HepG2 (cell line): ENCODE data around the gene NDUFS5. TPM values are rescaled to one million over a fixed set of nuclear protein-coding genes. Genes with fewer than 3 reads are reported as not detected.

Source experiments
- ATAC-seq: fragments of 200-7000 bp; cut with Tn5 transposase; 3 replicates; pipeline ENCODE4 v1.9.1; 2020; ENCODE audit warnings: mild to moderate bottlenecking, moderate library complexity
- BruUV-seq: library from RNA; stranded (reverse); fragments of 400-500 nt; replicated peaks from 2 replicates; lab custom pipeline; 2021; lab: Mats Ljungman, UMichigan
- CTCF ChIA-PET: fragments of 300-600 bp; formaldehyde crosslinking; extraction: SDS; loops from one replicate; lab custom pipeline; 2021; ENCODE audit warnings: low total read pairs, inconsistent platforms, low intra/inter-chr PET ratio; lab: Yijun Ruan, JAX
- POLR2A ChIA-PET: fragments of 350-600 bp; sonication (Branson Sonifier 250); formaldehyde crosslinking; loops from one replicate; lab custom pipeline; 2020; ENCODE audit warnings: antibody characterized with exemption, inconsistent platforms; lab: Yijun Ruan, JAX
- DNase-seq: peaks from one replicate; pipeline ENCODE4 v3.0.0-alpha.2; 2015; ENCODE audit warnings: low spot score
- FAIRE-seq: peaks from 3 replicates; lab custom pipeline; 2011; peaks lifted over from hg19 to GRCh38; lab: Jason Lieb, UNC
- H2AFZ ChIP-seq: one replicate; pipeline ENCODE4 v1.6.1; 2011; ENCODE audit warnings: low read length, inconsistent platforms
- H3K27ac ChIP-seq: fragments of 300-600 bp; 3 replicates; pipeline ENCODE4 v1.8.0; 2011; ENCODE audit warnings: mixed run types, mild to moderate bottlenecking, mixed read lengths, low read length, inconsistent platforms; ENCODE audit not compliant: insufficient read depth; ENCODE audit errors: extremely low read length
- H3K27me3 ChIP-seq, 2 experiments: fragments of 200-600 bp in 1 of 2; 2 replicates in 1 of 2; 3 replicates in 1 of 2; pipeline versions ENCODE4 v1.6.0 to v1.8.0; 2011; ENCODE audit warnings: low read length in 2 of 2, mild to moderate bottlenecking in 2 of 2, moderate library complexity in 2 of 2, inconsistent platforms in 1 of 2; ENCODE audit not compliant: insufficient read depth in 2 of 2, control insufficient read depth in 1 of 2
- H3K36me3 ChIP-seq, 2 experiments: fragments of 200-600 bp in 1 of 2; replicated peaks in 1 of 2; 2 replicates in 1 of 2; 3 replicates in 1 of 2; pipeline versions ENCODE4 v1.5.1 to v1.8.0; 2011; ENCODE audit warnings: low read length in 2 of 2, inconsistent platforms in 1 of 2; ENCODE audit not compliant: insufficient read depth in 2 of 2, control insufficient read depth in 1 of 2
- H3K4me1 ChIP-seq: 2 replicates; pipeline ENCODE4 v1.5.1; 2012; ENCODE audit warnings: low read length, inconsistent platforms; ENCODE audit not compliant: insufficient read depth
- H3K4me2 ChIP-seq: 2 replicates; pipeline ENCODE4 v1.6.0; 2011; ENCODE audit warnings: low read depth, low read length, inconsistent platforms
- H3K4me3 ChIP-seq, 3 experiments: fragments of 200-600 bp in 1 of 3; sonication (generic), shearing (Covaris generic) in 1 of 3; replicated peaks in 1 of 3; 2 replicates each; pipeline ENCODE4 v1.5.1; 2011 to 2016; ENCODE audit warnings: low read length in 3 of 3, inconsistent platforms in 2 of 3, low read depth in 2 of 3, mild to moderate bottlenecking in 2 of 3, control low read depth in 1 of 3, mixed read lengths in 1 of 3; ENCODE audit not compliant: insufficient read depth in 1 of 3
- H3K79me2 ChIP-seq: one replicate; pipeline ENCODE4 v1.6.1; 2011; ENCODE audit warnings: low read length, inconsistent platforms; ENCODE audit not compliant: insufficient read depth
- H3K9ac ChIP-seq: 2 replicates; pipeline ENCODE4 v1.6.0; 2011; ENCODE audit warnings: mild to moderate bottlenecking, low read depth, low read length, inconsistent platforms; ENCODE audit not compliant: insufficient read depth
- H3K9me3 ChIP-seq: 2 replicates; pipeline ENCODE4 v1.5.1; 2012; ENCODE audit warnings: mild to moderate bottlenecking, low read length
- H4K20me1 ChIP-seq: 2 replicates; pipeline ENCODE4 v1.6.0; 2011; ENCODE audit warnings: inconsistent platforms, mild to moderate bottlenecking, low read length, moderate library complexity; ENCODE audit not compliant: insufficient read depth
- CCAR2 ChIP-seq: fragments of 200-400 bp; formaldehyde crosslinking; optimal IDR thresholded peaks from 2 replicates; pipeline ENCODE3; 2018; ENCODE audit warnings: low read depth, mild to moderate bottlenecking, low read length, moderate library complexity
- CENPT ChIP-seq: sonication (generic); formaldehyde crosslinking; IDR thresholded peaks from 2 replicates; pipeline ENCODE4 v1.8.0; 2022; ENCODE audit warnings: low read depth, mild to moderate bottlenecking, moderate library complexity, missing genetic modification reagents
- EHMT2 ChIP-seq: fragments of 200-600 bp; sonication (generic); IDR thresholded peaks from 2 replicates; pipeline ENCODE4 v1.7.0; 2017; ENCODE audit warnings: antibody characterized with exemption, low read depth, low read length, borderline replicate concordance
- PHF20 ChIP-seq: sonication (generic); formaldehyde crosslinking; IDR thresholded peaks from 2 replicates; pipeline ENCODE4 v1.5.0; 2020; ENCODE audit warnings: mild to moderate bottlenecking, missing genetic modification reagents
- POLR2G ChIP-seq: fragments of 200-400 bp; formaldehyde crosslinking; IDR thresholded peaks from 2 replicates; pipeline ENCODE4 v1.6.1; 2018; ENCODE audit warnings: mild to moderate bottlenecking, low read depth, low read length, moderate library complexity
- RBFOX2 ChIP-seq: fragments of 200-400 bp; formaldehyde crosslinking; IDR thresholded peaks from 2 replicates; pipeline ENCODE4 v1.6.1; 2017; ENCODE audit warnings: low read depth, mild to moderate bottlenecking, low read length
- SMAD1 ChIP-seq: sonication (generic); formaldehyde crosslinking; IDR thresholded peaks from 2 replicates; pipeline ENCODE4 v1.4.0; 2020; ENCODE audit warnings: missing genetic modification reagents, low read depth, mild to moderate bottlenecking, borderline replicate concordance
- TBX3 ChIP-seq: fragments of 450-650 bp; IDR thresholded peaks from 2 replicates; pipeline ENCODE4 v1.6.1; 2017; ENCODE audit warnings: antibody characterized with exemption, mild to moderate bottlenecking, inconsistent platforms, borderline replicate concordance
- ZNF891 ChIP-seq: sonication (generic); formaldehyde crosslinking; IDR thresholded peaks from 2 replicates; pipeline ENCODE4 v1.5.0; 2020; ENCODE audit warnings: mild to moderate bottlenecking, missing genetic modification reagents
- WGBS: methylation state at CpG from one replicate; pipeline ENCODE4 v1.1.6; 2017; ENCODE audit warnings: low lambda C conversion rate; 5-methylcytosine and 5-hydroxymethylcytosine counted together
- in situ Hi-C: cut with HindIII; loops from 2 replicates; pipeline ENCODE4 v1.10.0; 2017; ENCODE audit warnings: low pct_unique_long_range_greater_than_20kb; ENCODE audit not compliant: extremely low pct_ligation_motif_present
- intact Hi-C: fragments of 100-400 bp; cut with micrococcal nuclease; formaldehyde crosslinking; loops from one replicate; pipeline ENCODE4 v1.10.0; 2022; ENCODE audit not compliant: unreplicated experiment
- polyA plus RNA-seq, 8 experiments: library from polyadenylated mRNA; depleted of rRNA in 3 of 8; stranded (reverse) in 7 of 8; unstranded in 1 of 8; fragments of >200 nt; fragmentation: Illumina TruSeq in 4 of 8; extraction: Trizol in 4 of 8; gene quantifications; 2 replicates each; pipeline versions ENCODE4 v1.2.1 to v1.2.3, GENCODE V29; 2011 to 2016; ENCODE audit warnings: low read depth in 4 of 8, missing spikeins in 1 of 8, mixed read lengths in 1 of 8; ENCODE audit not compliant: insufficient read depth in 1 of 8
- total RNA-seq, 5 experiments: library from RNA; depleted of rRNA; stranded (reverse); fragments of >200 nt; fragmentation: Illumina TruSeq; extraction: Trizol; gene quantifications; 2 replicates each; pipeline ENCODE4 v1.2.3, GENCODE V29; 2016; ENCODE audit warnings: low read depth in 1 of 5
- TF ChIP-seq, protein P1 (sequence below): sonication (generic); formaldehyde crosslinking; IDR thresholded peaks from 2 replicates; pipeline ENCODE4 v1.4.0; 2020; ENCODE audit warnings: mild to moderate bottlenecking, missing genetic modification reagents

The NDUFS5 gene
- total and polyA plus RNA-seq, 2 of the 13 experiments (the other 11 are each of a cell fraction or from before 2014, with no cell fraction given): 263 to 466 TPM

DNA sequence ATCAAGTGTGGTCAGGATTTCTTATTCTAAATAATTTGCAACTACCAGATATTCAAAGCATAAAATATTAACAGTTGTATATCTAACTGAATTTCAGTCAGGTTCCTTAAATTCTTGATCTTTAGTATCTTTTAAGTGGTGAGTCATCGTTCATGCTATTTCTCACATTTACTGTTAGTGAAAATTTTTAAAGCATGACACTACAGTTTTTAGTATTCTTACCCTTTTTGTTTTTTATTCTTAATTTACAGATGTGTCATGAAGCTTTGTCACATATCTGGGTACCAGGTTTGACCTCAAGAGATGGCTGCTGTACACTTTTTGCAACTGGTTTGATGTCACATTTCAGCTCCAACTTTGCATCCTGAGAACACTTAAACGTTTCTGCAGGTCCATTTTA is 22.4 kb upstream of the NDUFS5 start:
- Histone ChIP-seq H2AFZ (no peak overlapping the region), H3K4me2 (no peak overlapping the region), H4K20me1 (peaks cover 12% of the 10 kb centered on the region; the same call in 1 of the 2 replicates), H3K27me3 (no peaks in the 10 kb centered on the region), H3K9me3 (no peaks in the 10 kb centered on the region), H3K36me3 (peaks cover 16 to 69% of the 10 kb centered on the region in 2 experiments), H3K27ac (no peak overlapping the region), H3K9ac (no peak overlapping the region), H3K79me2 (peaks cover 9% of the 10 kb centered on the region), H3K4me3 (no peak overlapping the region), H3K4me1 (peaks cover 31% of the 10 kb centered on the region)
- intact Hi-C loops: no loop called here
- in situ Hi-C loops: no loop called here
- TF ChIP-seq SMAD1 (CRISPR knock-in tag) (no peak), CCAR2 (no peak), EHMT2 (no peak), RBFOX2 (0 out of 2 replicates have a peak, but pooled peaks have one; percentile 2), ZNF891 (CRISPR knock-in tag) (no peak), PHF20 (CRISPR knock-in tag) (no peak), TBX3 (no peak)
- no peak for ATAC-seq
- 96% methylated on average over 2 of the region's 2 CpGs for WGBS
- CTCF ChIA-PET: no interaction called here
- no peak for DNase-seq
- FAIRE-seq: no peak
- POLR2A ChIA-PET: no interaction called here
- no TSS peak for BruUV-seq

DNA sequence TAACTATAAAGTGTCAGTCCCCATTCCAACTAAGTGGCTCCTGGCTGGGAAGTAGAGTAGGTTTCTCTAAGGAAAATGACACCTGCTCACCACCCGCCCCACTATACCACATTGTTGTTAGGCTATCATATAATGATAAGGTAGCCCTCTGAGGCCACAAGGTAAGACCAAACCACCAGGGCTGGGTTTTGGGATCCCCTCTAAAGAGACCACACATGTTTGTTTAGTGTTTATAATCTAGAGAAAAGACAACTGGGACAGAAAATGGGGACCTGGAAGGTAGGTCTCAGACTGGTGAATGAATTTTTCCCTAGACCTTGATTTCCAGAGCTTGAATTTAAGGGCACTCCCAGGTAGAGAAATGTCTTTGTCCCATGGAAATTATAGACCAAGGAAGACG is 19.9 kb upstream of the NDUFS5 start:
- in situ Hi-C loops: no loop called here
- no peak for FAIRE-seq
- TF ChIP-seq POLR2G: peak; percentile 49; the same call in 1 of the 2 replicates
- TF ChIP-seq, protein P1, sequence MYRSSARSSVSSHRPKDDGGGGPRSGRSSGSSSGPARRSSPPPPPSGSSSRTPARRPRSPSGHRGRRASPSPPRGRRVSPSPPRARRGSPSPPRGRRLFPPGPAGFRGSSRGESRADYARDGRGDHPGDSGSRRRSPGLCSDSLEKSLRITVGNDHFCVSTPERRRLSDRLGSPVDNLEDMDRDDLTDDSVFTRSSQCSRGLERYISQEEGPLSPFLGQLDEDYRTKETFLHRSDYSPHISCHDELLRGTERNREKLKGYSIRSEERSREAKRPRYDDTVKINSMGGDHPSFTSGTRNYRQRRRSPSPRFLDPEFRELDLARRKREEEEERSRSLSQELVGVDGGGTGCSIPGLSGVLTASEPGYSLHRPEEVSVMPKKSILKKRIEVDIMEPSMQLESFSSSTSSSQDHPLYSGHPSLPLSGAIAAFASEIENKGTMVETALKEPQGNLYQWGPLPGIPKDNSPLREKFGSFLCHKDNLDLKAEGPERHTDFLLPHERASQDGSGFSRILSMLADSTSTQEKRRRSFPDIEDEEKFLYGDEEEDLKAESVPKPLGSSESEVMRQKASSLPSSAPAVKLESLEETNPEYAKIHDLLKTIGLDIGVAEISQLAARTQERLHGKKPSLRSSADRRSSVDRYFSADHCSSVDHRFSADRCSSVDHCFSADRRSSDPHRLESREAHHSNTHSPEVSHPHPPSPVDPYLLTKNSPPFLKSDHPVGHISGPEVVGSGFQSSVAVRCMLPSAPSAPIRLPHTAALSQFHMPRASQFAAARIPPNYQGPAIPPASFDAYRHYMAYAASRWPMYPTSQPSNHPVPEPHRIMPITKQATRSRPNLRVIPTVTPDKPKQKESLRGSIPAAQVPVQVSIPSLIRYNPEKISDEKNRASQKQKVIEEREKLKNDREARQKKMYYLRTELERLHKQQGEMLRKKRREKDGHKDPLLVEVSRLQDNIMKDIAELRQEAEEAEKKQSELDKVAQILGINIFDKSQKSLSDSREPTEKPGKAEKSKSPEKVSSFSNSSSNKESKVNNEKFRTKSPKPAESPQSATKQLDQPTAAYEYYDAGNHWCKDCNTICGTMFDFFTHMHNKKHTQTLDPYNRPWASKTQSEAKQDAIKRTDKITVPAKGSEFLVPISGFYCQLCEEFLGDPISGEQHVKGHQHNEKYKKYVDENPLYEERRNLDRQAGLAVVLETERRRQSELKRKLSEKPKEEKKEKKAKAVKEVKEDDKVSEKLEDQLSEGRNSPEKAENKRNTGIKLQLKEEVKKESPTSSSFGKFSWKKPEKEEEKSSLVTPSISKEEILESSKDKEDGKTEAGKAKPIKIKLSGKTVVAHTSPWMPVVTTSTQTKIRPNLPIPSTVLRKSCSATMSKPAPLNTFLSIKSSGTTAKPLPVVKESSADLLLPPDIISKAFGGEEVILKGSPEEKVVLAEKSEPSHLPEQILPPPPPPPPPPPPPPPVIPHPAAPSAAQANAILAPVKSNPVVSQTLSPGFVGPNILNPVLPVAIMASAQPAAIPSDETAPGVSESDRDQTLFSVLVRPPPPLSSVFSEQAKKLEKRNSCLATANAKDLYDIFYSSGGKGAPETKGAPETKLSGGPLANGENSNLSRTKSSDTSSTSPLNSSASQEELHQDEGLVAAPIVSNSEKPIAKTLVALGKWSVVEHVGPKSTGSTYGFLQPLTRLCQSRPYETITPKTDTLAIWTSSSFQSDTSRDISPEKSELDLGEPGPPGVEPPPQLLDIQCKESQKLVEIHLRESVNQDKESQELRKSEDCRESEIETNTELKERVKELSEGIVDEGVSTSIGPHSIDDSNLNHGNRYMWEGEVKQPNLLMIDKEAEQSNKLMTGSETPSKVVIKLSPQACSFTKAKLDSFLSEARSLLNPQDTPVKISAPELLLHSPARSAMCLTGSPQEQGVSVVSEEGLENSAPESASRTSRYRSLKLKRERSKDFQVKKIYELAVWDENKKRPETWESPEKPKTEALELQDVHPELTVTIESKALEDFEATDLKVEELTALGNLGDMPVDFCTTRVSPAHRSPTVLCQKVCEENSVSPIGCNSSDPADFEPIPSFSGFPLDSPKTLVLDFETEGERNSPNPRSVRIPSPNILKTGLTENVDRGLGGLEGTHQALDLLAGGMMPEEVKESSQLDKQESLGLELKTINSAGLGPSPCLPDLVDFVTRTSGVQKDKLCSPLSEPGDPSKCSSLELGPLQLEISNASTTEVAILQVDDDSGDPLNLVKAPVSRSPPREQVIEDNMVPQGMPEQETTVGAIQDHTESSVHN (CRISPR knock-in tag): no peak
- no peak for TF ChIP-seq CENPT

More for the DNA sequence above, 19.9 kb upstream of the NDUFS5 start:
- BruUV-seq: no TSS peak
- Histone ChIP-seq H3K9ac (no peak overlapping the region), H3K9me3 (no peaks in the 10 kb centered on the region), H3K4me1 (peaks cover 8% of the 10 kb centered on the region; the same call in 1 of the 2 replicates), H3K27me3 (no peaks in the 10 kb centered on the region), H3K27ac (no peak overlapping the region), H4K20me1 (no peaks in the 10 kb centered on the region; the same call in 1 of the 2 replicates), H2AFZ (no peak overlapping the region), H3K4me3 (no peak overlapping the region), H3K36me3 (peaks cover 13 to 51% of the 10 kb centered on the region in 2 experiments), H3K4me2 (no peak overlapping the region), H3K79me2 (no peaks in the 10 kb centered on the region)
- ChIA-PET POLR2A (interaction anchor here (1.0 to 1.2 kb wide), 2 partner anchors 10 to 19 kb away, joined by 4 to 5 read pairs; partner anchors contain the start of gene NDUFS5), CTCF (no interaction called here)
- intact Hi-C loops: no loop called here
- DNase-seq (no peak), ATAC-seq (no peak)
- WGBS: 100% methylated on average over 2 of the region's 2 CpGs
